SK-N-SH treated with all-trans-retinoic acid at 6 μM for 48 hours (cell line): ENCODE results near the gene DENND1A.

Source experiments
- BACH2 ChIP-seq: fragments of 250-450 bp; sonication (Bioruptor Pico); IDR thresholded peaks from 2 replicates; pipeline ENCODE4 v1.9.0; 2021; ENCODE audit warnings: mild to moderate bottlenecking, borderline replicate concordance
- ESRRG ChIP-seq: fragments of 250-450 bp; sonication (Bioruptor Pico); IDR thresholded peaks from 2 replicates; pipeline ENCODE4 v1.6.1; 2021; ENCODE audit warnings: mild to moderate bottlenecking
- PATZ1 ChIP-seq: fragments of 250-450 bp; sonication (Bioruptor Pico); IDR thresholded peaks from 2 replicates; pipeline ENCODE4 v1.8.0; 2020; ENCODE audit warnings: mild to moderate bottlenecking, moderate library complexity, borderline replicate concordance
- ZFP3 ChIP-seq: fragments of 250-450 bp; sonication (Bioruptor Pico); IDR thresholded peaks from 2 replicates; pipeline ENCODE4 v1.5.0; 2020; ENCODE audit warnings: mild to moderate bottlenecking, moderate library complexity
- ZNF565 ChIP-seq: fragments of 450-650 bp; formaldehyde crosslinking; conservative IDR thresholded peaks from 2 replicates; pipeline ENCODE4 v1.5.0; 2020; ENCODE audit warnings: low read depth, mild to moderate bottlenecking, moderate library complexity
- TF ChIP-seq, protein P1 (sequence below): fragments of 250-450 bp; sonication (Bioruptor Pico); IDR thresholded peaks from 2 replicates; pipeline ENCODE4 v1.8.0; 2021; ENCODE audit warnings: low read depth, mild to moderate bottlenecking, moderate library complexity, borderline replicate concordance

DNA sequence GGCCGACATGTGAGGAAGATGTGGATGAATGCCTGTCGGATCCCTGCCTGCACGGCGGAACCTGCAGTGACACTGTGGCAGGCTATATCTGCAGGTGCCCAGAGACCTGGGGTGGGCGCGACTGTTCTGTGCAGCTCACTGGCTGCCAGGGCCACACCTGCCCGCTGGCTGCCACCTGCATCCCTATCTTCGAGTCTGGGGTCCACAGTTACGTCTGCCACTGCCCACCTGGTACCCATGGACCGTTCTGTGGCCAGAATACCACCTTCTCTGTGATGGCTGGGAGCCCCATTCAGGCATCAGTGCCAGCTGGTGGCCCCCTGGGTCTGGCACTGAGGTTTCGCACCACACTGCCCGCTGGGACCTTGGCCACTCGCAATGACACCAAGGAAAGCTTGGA, 559.8 kb downstream of the DENND1A start:
- TF ChIP-seq ZFP3 (CRISPR knock-in tag) (no peak), BACH2 (CRISPR knock-in tag) (no peak), ZNF565 (CRISPR knock-in tag) (no peak), ESRRG (CRISPR knock-in tag) (no peak), PATZ1 (no peak)
- TF ChIP-seq, protein P1, sequence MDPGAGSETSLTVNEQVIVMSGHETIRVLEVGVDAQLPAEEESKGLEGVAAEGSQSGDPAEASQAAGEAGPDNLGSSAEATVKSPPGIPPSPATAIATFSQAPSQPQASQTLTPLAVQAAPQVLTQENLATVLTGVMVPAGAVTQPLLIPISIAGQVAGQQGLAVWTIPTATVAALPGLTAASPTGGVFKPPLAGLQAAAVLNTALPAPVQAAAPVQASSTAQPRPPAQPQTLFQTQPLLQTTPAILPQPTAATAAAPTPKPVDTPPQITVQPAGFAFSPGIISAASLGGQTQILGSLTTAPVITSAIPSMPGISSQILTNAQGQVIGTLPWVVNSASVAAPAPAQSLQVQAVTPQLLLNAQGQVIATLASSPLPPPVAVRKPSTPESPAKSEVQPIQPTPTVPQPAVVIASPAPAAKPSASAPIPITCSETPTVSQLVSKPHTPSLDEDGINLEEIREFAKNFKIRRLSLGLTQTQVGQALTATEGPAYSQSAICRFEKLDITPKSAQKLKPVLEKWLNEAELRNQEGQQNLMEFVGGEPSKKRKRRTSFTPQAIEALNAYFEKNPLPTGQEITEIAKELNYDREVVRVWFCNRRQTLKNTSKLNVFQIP (CRISPR knock-in tag), result no peak
